ENCODE results near the gene ADAD1. TPM values are rescaled to one million over a fixed set of nuclear protein-coding genes. Genes with fewer than 3 reads are reported as not detected.

ADAD1 gene
- total and polyA plus RNA-seq, 12 donors, result not detected

DNA sequence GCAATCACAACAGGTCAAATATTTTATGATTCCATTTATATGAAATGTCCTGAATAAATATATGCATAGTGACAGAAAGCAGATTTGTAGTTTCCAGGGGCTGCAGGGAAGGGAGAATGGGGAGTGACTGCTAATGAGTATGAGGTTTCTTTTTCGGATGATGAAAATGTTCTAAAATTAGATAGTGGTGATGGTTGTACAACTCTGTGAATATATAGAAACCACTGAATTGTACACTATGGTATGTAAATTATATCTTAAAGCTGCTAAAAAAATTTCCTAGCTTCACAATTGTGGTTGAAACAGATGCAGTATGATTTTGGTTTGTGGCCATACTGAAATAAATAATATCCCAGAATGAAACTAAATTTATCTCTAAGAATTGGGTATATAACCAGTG lies 90.6 kb downstream of the ADAD1 start:
- H3K27me3 ChIP-seq, result no peaks in the 10 kb centered on the region
- peaks cover 0 to 28% (median 3%) of the 10 kb centered on the region in 11 donors for H3K9me3 ChIP-seq
- TF ChIP-seq, protein P1, sequence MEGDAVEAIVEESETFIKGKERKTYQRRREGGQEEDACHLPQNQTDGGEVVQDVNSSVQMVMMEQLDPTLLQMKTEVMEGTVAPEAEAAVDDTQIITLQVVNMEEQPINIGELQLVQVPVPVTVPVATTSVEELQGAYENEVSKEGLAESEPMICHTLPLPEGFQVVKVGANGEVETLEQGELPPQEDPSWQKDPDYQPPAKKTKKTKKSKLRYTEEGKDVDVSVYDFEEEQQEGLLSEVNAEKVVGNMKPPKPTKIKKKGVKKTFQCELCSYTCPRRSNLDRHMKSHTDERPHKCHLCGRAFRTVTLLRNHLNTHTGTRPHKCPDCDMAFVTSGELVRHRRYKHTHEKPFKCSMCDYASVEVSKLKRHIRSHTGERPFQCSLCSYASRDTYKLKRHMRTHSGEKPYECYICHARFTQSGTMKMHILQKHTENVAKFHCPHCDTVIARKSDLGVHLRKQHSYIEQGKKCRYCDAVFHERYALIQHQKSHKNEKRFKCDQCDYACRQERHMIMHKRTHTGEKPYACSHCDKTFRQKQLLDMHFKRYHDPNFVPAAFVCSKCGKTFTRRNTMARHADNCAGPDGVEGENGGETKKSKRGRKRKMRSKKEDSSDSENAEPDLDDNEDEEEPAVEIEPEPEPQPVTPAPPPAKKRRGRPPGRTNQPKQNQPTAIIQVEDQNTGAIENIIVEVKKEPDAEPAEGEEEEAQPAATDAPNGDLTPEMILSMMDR (IDR thresholded peaks at IDR 0.05), result no peak
- ATAC-seq, result no peak
- H3K4me1 ChIP-seq, result no peaks in the 10 kb centered on the region
- 87 to 95% methylated on average over 1 of the region's 1 CpG for WGBS, 2 donors
- intact Hi-C loops (cut with DNase I), result no loop called here
- no peak overlapping the region for H3K4me3 ChIP-seq
- no peak overlapping the region for H3K27ac ChIP-seq
- no peaks in the 10 kb centered on the region for H3K36me3 ChIP-seq
- DNase-seq, result no peak

DNA sequence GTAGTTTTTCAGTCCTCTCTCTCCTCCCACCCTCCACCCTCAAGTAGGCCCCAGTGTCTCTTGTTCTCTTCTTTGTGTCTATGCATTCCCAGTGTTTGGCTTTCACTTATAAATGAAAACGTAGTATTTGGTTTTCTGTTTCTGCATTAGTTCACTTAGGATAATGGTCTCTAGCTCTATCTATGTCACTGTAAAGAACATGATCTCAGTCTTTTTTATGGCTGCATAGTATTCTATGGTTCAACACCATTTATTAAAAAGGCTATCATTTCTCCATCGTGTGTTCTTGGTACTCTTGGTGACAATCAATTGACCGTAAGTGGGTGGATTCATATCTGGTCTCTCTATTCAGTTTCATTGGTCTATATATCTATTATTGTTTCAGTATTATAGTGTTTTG lies 96.4 kb downstream of the ADAD1 start:
- TF ChIP-seq, protein P1 (IDR thresholded peaks at IDR 0.05), result no peak
- Histone ChIP-seq H3K27me3 (no peaks in the 10 kb centered on the region), H3K36me3 (no peaks in the 10 kb centered on the region), H3K9me3 (peaks cover 0 to 16% (median 0%) of the 10 kb centered on the region in 11 donors), H3K4me1 (no peaks in the 10 kb centered on the region), H3K4me3 (no peak overlapping the region), H3K27ac (no peak overlapping the region)
- DNase-seq, result no peak
- intact Hi-C loops (cut with DNase I), result no loop called here
- 79 to 87% methylated on average over 3 of the region's 3 CpGs for WGBS, 2 donors
- no peak for ATAC-seq

DNA sequence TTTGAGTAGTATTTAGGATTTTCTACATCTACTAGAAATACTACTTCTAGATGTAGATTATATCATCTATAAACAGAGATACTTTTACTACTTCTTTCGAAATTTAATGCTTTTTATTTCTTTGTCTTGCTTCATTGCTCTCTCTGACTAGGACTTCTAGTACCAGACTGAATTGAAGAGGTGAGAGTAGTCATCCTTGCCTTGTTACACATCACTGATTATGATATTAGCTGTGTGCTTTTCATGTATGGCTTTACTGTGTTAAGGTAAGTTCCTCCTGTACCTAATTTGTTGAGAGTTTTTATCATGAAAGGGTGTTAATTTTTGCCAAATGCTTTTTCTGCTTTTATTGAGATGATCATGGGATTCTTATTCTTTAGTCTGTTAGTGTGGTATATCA lies 97.3 kb downstream of the ADAD1 start:
- TF ChIP-seq, protein P1 (IDR thresholded peaks at IDR 0.05), result no peak
- no peak overlapping the region for H3K4me3 ChIP-seq
- peaks cover 0 to 16% (median 0%) of the 10 kb centered on the region in 11 donors for H3K9me3 ChIP-seq
- 59 to 68% methylated on average over 1 of the region's 1 CpG for WGBS, 2 donors
- no peaks in the 10 kb centered on the region for H3K27me3 ChIP-seq
- intact Hi-C loops (cut with DNase I), result no loop called here
- H3K27ac ChIP-seq, result no peak overlapping the region
- no peaks in the 10 kb centered on the region for H3K4me1 ChIP-seq
- no peak for ATAC-seq
- no peak for DNase-seq
- no peaks in the 10 kb centered on the region for H3K36me3 ChIP-seq

DNA sequence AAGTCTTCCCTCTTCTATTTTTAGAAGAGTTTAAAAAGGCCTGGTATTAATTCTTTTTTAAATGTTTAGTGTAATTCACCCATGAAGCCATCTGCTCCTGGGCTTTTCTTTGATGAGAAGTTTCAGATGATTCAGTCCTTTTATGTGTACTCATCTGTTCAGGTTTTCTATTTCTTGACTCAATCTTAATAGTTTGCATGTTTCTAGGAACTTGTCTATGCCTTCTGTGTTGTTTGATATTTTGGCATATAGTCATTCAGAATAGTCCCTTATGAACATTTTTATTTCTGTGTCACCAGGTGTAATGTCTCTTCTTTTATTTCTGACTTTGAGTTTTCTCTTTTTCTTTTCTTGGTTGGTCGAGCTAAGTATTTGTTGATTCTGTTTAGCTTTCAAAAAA lies 97.9 kb downstream of the ADAD1 start:
- DNase-seq (no peak), ATAC-seq (no peak)
- H3K27me3 ChIP-seq, result no peaks in the 10 kb centered on the region
- no peaks in the 10 kb centered on the region for H3K36me3 ChIP-seq
- H3K27ac ChIP-seq, result no peak overlapping the region
- WGBS, 2 donors, result 81 to 83% methylated on average over 1 of the region's 1 CpG
- H3K4me1 ChIP-seq, result no peaks in the 10 kb centered on the region
- TF ChIP-seq, protein P1 (IDR thresholded peaks at IDR 0.05), result no peak
- no peak overlapping the region for H3K4me3 ChIP-seq
- intact Hi-C loops (cut with DNase I), result no loop called here
- peaks cover 0 to 16% (median 0%) of the 10 kb centered on the region in 11 donors for H3K9me3 ChIP-seq

Other genes starting within 250 kb of the ADAD1 start
- 10 to 100 TPM; 33.2 to 49.8 (median 41.2) TPM for gene BLTP1, start 226.7 kb upstream of the ADAD1 start, total RNA-seq
- gene BLTP1, start 226.7 kb upstream of the ADAD1 start, polyA plus RNA-seq, result 10 to 100 TPM; 10.6 to 16.6 TPM
- not detected for gene IL2, start 77.7 kb downstream of the ADAD1 start, total RNA-seq
- not detected for gene IL2, start 77.7 kb downstream of the ADAD1 start, polyA plus RNA-seq
- gene IL21, start 242.1 kb downstream of the ADAD1 start, total RNA-seq, result not detected
- gene IL21, start 242.1 kb downstream of the ADAD1 start, polyA plus RNA-seq, result not detected

Data from heart right ventricle (tissue), 16 donors.